H9 (cell line): ENCODE measurements around the gene SLC28A3. TPM values are rescaled to one million over a fixed set of nuclear protein-coding genes. Genes with fewer than 3 reads are reported as not detected.

Experiments used
- DNase-seq: peaks from one replicate; pipeline ENCODE4 v3.0.0-alpha.2; 2017
- H2AFZ ChIP-seq: one replicate; pipeline ENCODE4 v1.6.1; 2013; ENCODE audit warnings: mild to moderate bottlenecking, low read length, control low read depth, moderate library complexity
- H2AK5ac ChIP-seq: 2 replicates; pipeline ENCODE4 v1.6.1; 2013; ENCODE audit warnings: low read length, control low read depth, mixed read lengths; ENCODE audit not compliant: insufficient read length
- H2BK120ac ChIP-seq: one replicate; pipeline ENCODE4 v1.6.1; 2013; ENCODE audit warnings: low read depth, mild to moderate bottlenecking, low read length, control low read depth, inconsistent platforms; ENCODE audit not compliant: poor library complexity, severe bottlenecking
- H2BK12ac ChIP-seq: 2 replicates; pipeline ENCODE4 v1.6.1; 2013; ENCODE audit warnings: low read length, control low read depth, mixed read lengths, low read depth; ENCODE audit not compliant: insufficient read length
- H2BK15ac ChIP-seq: 2 replicates; pipeline ENCODE4 v1.6.1; 2013; ENCODE audit warnings: low read depth, low read length, control low read depth
- H2BK20ac ChIP-seq: one replicate; pipeline ENCODE4 v1.6.1; 2013; ENCODE audit warnings: low read depth, mild to moderate bottlenecking, low read length, control low read depth, inconsistent platforms; ENCODE audit not compliant: poor library complexity, severe bottlenecking
- H2BK5ac ChIP-seq: 2 replicates; pipeline ENCODE4 v1.6.1; 2013; ENCODE audit warnings: low read length, control low read depth, mixed read lengths; ENCODE audit not compliant: insufficient read length
- H3K14ac ChIP-seq: 2 replicates; pipeline ENCODE4 v1.6.1; 2013; ENCODE audit warnings: low read length, control low read depth; ENCODE audit not compliant: insufficient read depth
- H3K18ac ChIP-seq: 2 replicates; pipeline ENCODE4 v1.6.1; 2013; ENCODE audit warnings: low read depth, mild to moderate bottlenecking, mixed read lengths, low read length, control low read depth; ENCODE audit not compliant: insufficient read length
- H3K23ac ChIP-seq: 2 replicates; pipeline ENCODE4 v1.6.1; 2013; ENCODE audit warnings: low read length, control low read depth, mixed read lengths, low read depth; ENCODE audit not compliant: insufficient read length
- H3K23me2 ChIP-seq: 2 replicates; pipeline ENCODE4 v1.6.1; 2013; ENCODE audit warnings: low read depth, mild to moderate bottlenecking, mixed read lengths, low read length, control low read depth; ENCODE audit not compliant: insufficient read length, poor library complexity, severe bottlenecking
- H3K27ac ChIP-seq: 2 replicates; pipeline ENCODE4 v1.5.1; 2013; ENCODE audit warnings: low read length, control low read depth, mixed read lengths, low read depth; ENCODE audit not compliant: insufficient read length
- H3K27me3 ChIP-seq: 2 replicates; pipeline ENCODE4 v1.6.1; 2013; ENCODE audit warnings: low read length, control low read depth, inconsistent platforms; ENCODE audit not compliant: insufficient read depth
- H3K4ac ChIP-seq: 2 replicates; pipeline ENCODE4 v1.6.1; 2013; ENCODE audit warnings: low read depth, mild to moderate bottlenecking, control low read depth, inconsistent platforms, low read length, moderate library complexity
- H3K4me1 ChIP-seq: 2 replicates; pipeline ENCODE4 v1.6.1; 2013; ENCODE audit warnings: low read length, control low read depth, inconsistent platforms; ENCODE audit not compliant: insufficient read depth
- H3K4me2 ChIP-seq: 2 replicates; pipeline ENCODE4 v1.6.1; 2013; ENCODE audit warnings: low read length, control low read depth, mixed read lengths; ENCODE audit not compliant: insufficient read length, insufficient read depth
- H3K56ac ChIP-seq: 2 replicates; pipeline ENCODE4 v1.6.1; 2013; ENCODE audit warnings: low read depth, mild to moderate bottlenecking, mixed read lengths, low read length, control low read depth; ENCODE audit not compliant: insufficient read length
- H3K79me1 ChIP-seq: 2 replicates; pipeline ENCODE4 v1.6.1; 2013; ENCODE audit warnings: low read depth, mild to moderate bottlenecking, moderate library complexity, low read length, control low read depth, inconsistent platforms; ENCODE audit not compliant: insufficient read depth, poor library complexity, severe bottlenecking
- H3K79me2 ChIP-seq: 2 replicates; pipeline ENCODE4 v1.6.1; 2013; ENCODE audit warnings: low read length, control low read depth, inconsistent platforms; ENCODE audit not compliant: insufficient read depth
- H3K9ac ChIP-seq: 2 replicates; pipeline ENCODE4 v1.6.1; 2013; ENCODE audit warnings: low read length, control low read depth, mixed read lengths; ENCODE audit not compliant: insufficient read length; ENCODE audit errors: extremely low read depth
- H3K9me3 ChIP-seq: one replicate; pipeline ENCODE4 v1.6.1; 2013; ENCODE audit warnings: low read depth, low read length, inconsistent platforms; ENCODE audit not compliant: control insufficient read depth
- H3T11ph ChIP-seq: one replicate; pipeline ENCODE4 v1.6.1; 2013; ENCODE audit warnings: mild to moderate bottlenecking, low read length, control low read depth, inconsistent platforms
- H4K20me1 ChIP-seq: one replicate; pipeline ENCODE4 v1.6.1; 2013; ENCODE audit not compliant: control insufficient read depth, insufficient read length, insufficient read depth
- H4K5ac ChIP-seq: 2 replicates; pipeline ENCODE4 v1.6.1; 2013; ENCODE audit warnings: low read depth, mild to moderate bottlenecking, mixed read lengths, low read length, control low read depth; ENCODE audit not compliant: insufficient read length
- H4K8ac ChIP-seq: replicated peaks from 2 replicates; pipeline ENCODE4 v1.6.1; 2013; ENCODE audit warnings: low read length, control low read depth, mixed read lengths, low read depth; ENCODE audit not compliant: insufficient read length
- H4K91ac ChIP-seq: 2 replicates; pipeline ENCODE4 v1.6.1; 2013; ENCODE audit warnings: low read depth, mild to moderate bottlenecking, moderate library complexity, mixed read lengths, low read length, control low read depth; ENCODE audit not compliant: insufficient read length
- H3K27ac Mint-ChIP-seq, 3 experiments: 2 replicates in 2 of 3; 3 replicates in 1 of 3; pipeline ENCODE4 v1.8.0; 2020 to 2021; ENCODE audit warnings: mixed read lengths in 3 of 3, mild to moderate bottlenecking in 1 of 3, moderate library complexity in 1 of 3
- H3K27me3 Mint-ChIP-seq: 2 replicates; pipeline ENCODE4 v1.8.0; 2021; ENCODE audit warnings: low read depth, mild to moderate bottlenecking, moderate library complexity, mixed read lengths
- H3K36me3 Mint-ChIP-seq, 3 experiments: 2 replicates in 2 of 3; 3 replicates in 1 of 3; pipeline ENCODE4 v1.8.0; 2020 to 2021; ENCODE audit warnings: low read depth in 3 of 3, mixed read lengths in 3 of 3; ENCODE audit not compliant: insufficient read depth in 1 of 3
- H3K4me1 Mint-ChIP-seq, 2 experiments: 2 replicates each; pipeline ENCODE4 v1.8.0; 2020; ENCODE audit warnings: mixed read lengths in 2 of 2
- H3K4me3 Mint-ChIP-seq, 2 experiments: 2 replicates in 1 of 2; 3 replicates in 1 of 2; pipeline ENCODE4 v1.8.0; 2020 to 2021; ENCODE audit warnings: mild to moderate bottlenecking in 2 of 2, mixed read lengths in 2 of 2, moderate library complexity in 1 of 2
- H3K9me3 Mint-ChIP-seq, 2 experiments: 2 replicates in 1 of 2; 3 replicates in 1 of 2; pipeline ENCODE4 v1.8.0; 2020; ENCODE audit warnings: mild to moderate bottlenecking in 2 of 2, mixed read lengths in 2 of 2, moderate library complexity in 1 of 2
- CTCF ChIP-seq: fragments of 200-600 bp; sonication (generic); conservative IDR thresholded peaks from 3 replicates; pipeline ENCODE4 v1.8.0; 2021; ENCODE audit warnings: antibody characterized with exemption, mild to moderate bottlenecking
- WGBS: extraction: QIAGEN DNeasy Blood & Tissue Kit; methylation state at CpG from one replicate; pipeline ENCODE4 v1.1.7; 2013; ENCODE audit warnings: missing lambda C conversion rate, low lambda C conversion rate, mixed read lengths; ENCODE audit not compliant: insufficient read length; ENCODE audit errors: extremely low coverage; 5-methylcytosine and 5-hydroxymethylcytosine counted together
- total RNA-seq: library from RNA; stranded (reverse); gene quantifications from 2 replicates; pipeline ENCODE4 v1.2.1, GENCODE V29; 2021

The SLC28A3 gene
- total RNA-seq, 1 experiment from 2014 or later = not detected

DNA sequence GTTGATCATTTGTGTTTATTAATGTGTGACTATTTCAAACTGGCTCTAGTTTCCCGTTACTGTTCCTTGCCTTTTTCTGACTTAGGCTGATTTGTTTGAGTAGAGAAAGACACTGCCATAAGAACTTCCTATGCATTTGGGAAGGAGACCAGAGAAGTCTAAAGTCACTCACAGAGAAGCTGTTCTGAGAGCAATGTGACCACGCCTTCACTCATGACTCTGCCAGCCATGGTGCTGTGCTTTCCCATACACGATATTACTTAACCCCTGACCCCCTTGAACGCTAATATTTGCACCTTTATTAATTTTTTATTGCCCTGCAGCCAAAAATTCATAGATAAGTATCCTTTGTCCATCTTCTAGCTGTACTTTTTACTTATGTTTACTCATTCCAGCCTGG lies 20.9 kb downstream of the SLC28A3 start:
- Histone ChIP-seq H3K18ac (no peak overlapping the region), H2AFZ (no peak overlapping the region), H3K27ac (no peak overlapping the region), H2BK120ac (no peak overlapping the region), H3K79me2 (no peaks in the 10 kb centered on the region), H3K23ac (no peak overlapping the region), H4K20me1 (no peaks in the 10 kb centered on the region), H3K9me3 (no peaks in the 10 kb centered on the region), H3K4me2 (no peak overlapping the region), H3K4ac (no peak overlapping the region), H3K4me1 (no peaks in the 10 kb centered on the region), H2BK12ac (no peak overlapping the region), H3K9ac (no peak overlapping the region), H3K27me3 (no peaks in the 10 kb centered on the region), H4K8ac (no peak overlapping the region), H3K14ac (no peak overlapping the region), H4K91ac (no peak overlapping the region), H4K5ac (no peak overlapping the region), H3K79me1 (no peaks in the 10 kb centered on the region), H2BK20ac (no peak overlapping the region), H2BK15ac (no peak overlapping the region; the same call in 1 of the 2 replicates), H3K56ac (no peak overlapping the region), H3T11ph (no peak overlapping the region), H3K23me2 (no peaks in the 10 kb centered on the region), H2BK5ac (no peak overlapping the region), H2AK5ac (no peak overlapping the region)
- H3K27me3 Mint-ChIP-seq = peaks cover 5% of the 10 kb centered on the region
- no CpG with 5 or more reads among the region's 4 CpGs for WGBS
- no peaks in the 10 kb centered on the region for H3K4me1 Mint-ChIP-seq
- no peaks in the 10 kb centered on the region for H3K36me3 Mint-ChIP-seq
- H3K27ac Mint-ChIP-seq = no peak overlapping the region
- no peak overlapping the region for H3K4me3 Mint-ChIP-seq
- no peaks in the 10 kb centered on the region for H3K9me3 Mint-ChIP-seq
- no peak for TF ChIP-seq CTCF
- DNase-seq = no peak
